Hematopoietic multipotent progenitor cell (in vitro differentiated cells): ENCODE measurements around the gene SCGN. TPM values are rescaled to one million over a fixed set of nuclear protein-coding genes. Genes with fewer than 3 reads are reported as not detected.

Source experiments
- DNase-seq, 3 donors: peaks; one replicate each; pipeline ENCODE4 v3.0.0-alpha.2; 2011 to 2015; ENCODE audit warnings: low read depth in 2 of 3, low spot score in 2 of 3
- total RNA-seq: library from RNA; depleted of rRNA; stranded (reverse); fragments of >200 nt; gene quantifications from one replicate; pipeline ENCODE4 v1.2.3, GENCODE V29; 2012

The SCGN gene, protein sequence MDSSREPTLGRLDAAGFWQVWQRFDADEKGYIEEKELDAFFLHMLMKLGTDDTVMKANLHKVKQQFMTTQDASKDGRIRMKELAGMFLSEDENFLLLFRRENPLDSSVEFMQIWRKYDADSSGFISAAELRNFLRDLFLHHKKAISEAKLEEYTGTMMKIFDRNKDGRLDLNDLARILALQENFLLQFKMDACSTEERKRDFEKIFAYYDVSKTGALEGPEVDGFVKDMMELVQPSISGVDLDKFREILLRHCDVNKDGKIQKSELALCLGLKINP
- not detected for total RNA-seq

DNA sequence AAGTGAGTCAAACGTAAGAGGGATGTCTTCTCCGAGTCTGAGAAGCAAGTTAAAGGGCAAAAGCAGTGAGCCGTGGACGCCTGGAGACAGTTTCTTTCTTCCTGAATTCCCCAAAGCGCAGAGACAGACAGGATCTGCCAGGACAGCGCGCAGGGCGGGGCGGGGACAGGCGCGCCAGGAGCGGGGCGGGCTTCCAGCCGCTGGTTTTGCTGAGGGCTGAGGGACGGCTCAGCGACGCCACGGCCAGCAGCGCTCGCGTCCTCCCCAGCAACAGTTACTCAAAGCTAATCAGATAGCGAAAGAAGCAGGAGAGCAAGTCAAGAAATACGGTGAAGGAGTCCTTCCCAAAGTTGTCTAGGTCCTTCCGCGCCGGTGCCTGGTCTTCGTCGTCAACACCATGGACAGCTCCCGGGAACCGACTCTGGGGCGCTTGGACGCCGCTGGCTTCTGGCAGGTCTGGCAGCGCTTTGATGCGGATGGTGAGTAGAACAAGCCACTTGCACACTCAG lies at the start of gene SCGN:
SCGN (plus strand) TSS at position 209 of the 509 bp plus-strand sequence; CDS start at position 398, 189 bp downstream.
- DNase-seq, result peak in 2 of 3 donors; percentile 61 to 81

DNA sequence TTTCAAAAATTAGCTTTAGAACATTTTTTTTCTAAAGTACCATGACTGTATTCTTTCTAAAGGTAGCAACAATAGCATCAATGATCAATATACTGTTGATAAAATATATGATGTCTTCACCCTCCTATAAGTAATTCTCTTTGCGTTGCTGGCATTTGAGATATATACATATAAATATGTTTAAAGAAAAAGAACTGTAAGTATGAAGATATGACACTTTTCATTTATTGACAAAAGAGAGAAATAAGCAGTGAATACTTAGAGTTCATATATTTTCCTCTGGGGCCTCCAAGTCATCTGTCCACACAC lies 49.4 kb upstream of the SCGN start:
- DNase-seq, result no peak

DNA sequence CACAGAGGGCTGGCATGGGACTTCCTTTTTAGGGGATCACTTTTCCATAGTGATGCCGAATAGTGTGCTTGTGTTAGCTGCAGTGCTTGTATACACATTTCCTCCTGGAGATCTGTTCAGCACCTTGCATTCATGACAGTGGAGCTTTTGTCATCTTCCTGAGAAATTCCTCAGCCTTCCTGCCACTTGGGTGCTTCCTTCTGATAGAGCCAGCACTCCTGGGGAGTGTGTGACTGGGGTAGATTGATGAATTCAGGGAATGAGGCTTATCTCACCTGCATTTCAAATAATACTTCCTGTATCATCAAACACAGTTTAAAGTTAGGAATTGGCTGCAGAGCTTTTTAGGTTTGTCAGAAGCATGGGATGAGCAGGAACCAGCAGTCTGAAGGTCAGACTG lies 48.8 kb upstream of the SCGN start:
- no peak for DNase-seq

DNA sequence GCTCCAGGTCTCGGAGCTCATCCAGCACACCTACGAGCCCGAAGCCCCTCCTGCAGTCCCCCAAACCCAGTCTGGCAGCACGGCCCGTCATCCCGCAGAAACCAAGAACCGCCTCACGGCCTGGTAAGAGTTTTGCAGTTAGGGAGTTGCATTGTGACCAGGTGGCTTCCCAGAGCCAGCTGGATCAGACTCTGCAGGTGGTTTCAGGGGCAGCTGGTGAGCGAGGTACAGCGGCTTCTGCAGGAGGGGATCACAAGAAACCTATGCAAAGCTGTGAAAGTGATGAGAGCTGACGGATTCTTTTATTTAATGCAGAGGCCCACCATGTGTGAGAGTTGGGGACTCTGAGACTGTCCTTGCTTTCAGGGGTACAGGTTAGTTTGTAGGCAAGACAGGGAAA lies 45.9 kb upstream of the SCGN start:
- DNase-seq, result no peak

DNA sequence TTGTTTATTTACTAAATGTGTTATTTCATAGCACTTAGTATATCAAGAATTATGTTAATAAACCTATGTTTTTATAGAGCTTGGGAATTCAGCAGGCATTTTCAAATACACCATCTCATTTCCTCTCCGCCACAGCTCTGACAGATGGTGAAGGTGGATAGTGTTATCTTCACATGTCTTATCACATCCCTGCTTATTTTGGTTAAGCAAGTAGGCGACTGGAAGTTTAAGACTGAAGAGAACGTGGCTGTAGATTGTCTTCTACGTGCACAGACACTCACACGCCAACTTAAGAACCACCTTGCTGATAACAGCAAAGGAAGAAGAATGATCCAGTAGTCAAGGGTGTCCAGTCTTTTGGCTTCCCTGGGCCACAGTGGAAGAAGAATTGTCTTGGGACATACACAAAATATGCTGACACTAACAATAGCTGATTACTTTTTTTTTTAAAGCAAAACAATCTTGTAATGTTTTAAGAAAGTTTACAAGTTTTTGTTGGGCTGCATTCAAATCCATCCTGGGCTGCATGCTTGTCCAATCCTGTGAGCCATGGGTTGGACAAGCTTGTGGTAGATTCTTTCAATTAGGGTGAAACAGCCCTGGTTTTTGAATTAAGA lies 43.3 kb upstream of the SCGN start:
- DNase-seq, result peak in 2 of 3 donors; percentile 31 to 65

DNA sequence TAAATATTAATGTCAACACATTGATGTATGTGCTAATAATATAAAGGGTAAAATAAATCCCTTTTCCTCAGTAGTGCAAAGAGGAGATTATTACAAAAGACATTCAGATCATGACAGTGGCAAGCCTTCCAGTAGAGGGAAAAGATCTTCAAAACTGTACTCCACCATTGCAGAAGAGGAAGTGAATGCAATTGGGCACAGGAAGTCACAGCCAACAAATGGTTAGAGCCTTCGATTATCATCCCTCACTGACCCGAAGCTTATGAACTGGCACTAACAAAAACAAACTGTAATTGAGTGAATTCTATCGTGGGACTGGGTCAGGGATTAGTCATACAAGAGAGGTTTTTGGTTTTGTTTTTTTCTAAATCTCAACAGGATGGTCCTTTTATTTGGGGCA lies 39.3 kb upstream of the SCGN start:
- DNase-seq, result no peak

DNA sequence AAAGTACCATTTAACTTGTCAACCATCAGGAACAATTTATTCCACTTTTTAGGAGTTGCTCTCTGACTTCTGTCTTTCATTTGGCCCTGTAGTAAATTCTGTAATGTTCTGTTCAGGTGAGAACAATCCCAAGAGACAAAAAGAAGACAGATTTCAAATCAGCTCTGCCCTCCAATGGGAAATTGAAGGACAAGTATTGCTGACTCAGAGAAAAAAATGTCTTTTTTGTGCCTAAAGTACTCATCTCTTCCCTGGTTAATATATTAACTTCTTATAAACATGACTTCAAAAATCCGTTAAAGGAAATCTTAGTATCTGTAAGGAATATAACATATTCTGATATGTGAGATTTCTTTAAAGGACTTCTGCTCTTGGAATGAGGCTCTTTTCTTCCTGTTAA lies 38.6 kb upstream of the SCGN start:
- DNase-seq, result no peak

DNA sequence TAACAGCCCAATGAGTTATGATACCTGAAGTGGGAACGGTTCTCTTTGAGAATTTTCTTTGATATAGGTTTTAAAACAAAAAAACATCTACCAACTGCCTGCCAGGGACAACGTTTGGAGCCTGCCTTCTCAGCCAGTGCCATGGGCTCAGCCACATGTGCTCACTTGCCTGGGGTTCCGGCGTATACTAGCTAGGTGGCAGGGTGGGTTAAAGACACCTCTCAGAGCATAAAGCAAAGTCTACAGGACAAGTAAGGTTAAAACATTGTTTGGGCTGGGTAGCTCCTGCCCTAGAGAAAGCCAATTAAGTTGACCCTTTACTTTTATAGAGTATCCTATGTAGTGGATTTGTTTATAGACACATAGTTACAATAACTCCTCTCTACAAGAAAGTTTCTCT lies 38.0 kb upstream of the SCGN start:
- DNase-seq, result no peak

DNA sequence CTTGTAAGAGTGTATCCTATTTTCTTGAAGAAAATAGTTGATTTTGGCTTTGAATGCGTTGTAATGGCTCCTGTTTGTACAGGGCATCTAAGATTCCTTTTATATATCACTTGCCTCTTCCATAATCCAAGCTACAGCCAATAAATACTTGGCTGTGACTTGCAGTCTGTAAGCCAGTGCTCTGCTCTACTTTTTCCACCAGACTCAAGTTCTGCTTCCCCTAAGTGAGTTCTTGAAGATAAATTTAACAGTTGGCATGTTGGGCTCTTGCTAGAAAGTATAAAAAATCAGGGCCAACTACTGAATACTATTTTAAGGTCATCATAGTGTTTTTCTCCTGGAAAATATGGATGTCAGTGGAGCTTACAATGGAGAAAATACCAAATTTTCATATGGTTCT lies 36.5 kb upstream of the SCGN start:
- DNase-seq, result no peak

DNA sequence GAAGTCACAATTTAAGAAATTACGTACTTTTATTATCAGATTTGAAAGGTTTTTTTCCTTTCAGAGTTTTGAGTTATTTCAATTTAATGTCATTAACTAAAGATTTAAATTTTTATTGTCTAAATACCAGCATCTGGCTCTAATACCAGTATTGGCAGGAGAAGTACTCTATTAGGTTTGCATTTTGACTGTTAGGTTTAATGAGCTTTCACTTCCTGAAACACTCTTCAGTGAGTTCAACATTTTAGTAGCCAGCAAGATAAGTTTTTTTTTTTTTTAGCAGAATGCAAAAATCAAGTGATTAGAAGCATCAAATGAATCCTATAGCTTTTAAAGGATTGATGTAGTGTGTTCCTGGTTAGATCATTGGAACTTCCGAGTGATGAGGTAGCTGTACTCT lies 34.0 kb upstream of the SCGN start:
- no peak for DNase-seq

DNA sequence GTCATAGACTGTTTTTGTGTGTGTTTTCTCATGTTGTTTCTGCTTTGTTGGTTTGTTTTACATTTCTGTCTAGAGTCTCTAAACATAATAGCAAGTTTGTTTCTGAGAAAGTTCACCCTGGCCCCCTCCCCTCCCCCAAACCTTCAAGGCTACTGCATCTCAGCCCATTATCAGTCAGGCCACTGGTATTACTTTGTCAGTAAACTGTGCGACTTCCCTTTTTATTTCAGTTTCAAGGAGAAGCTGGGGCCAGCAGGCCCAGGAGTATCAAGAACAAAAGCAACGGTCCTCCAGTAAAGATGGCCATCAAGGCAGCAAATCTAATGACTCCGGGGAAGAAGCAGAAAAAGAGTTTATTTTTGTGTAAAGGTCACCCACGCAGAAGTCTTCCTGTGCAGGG lies 32.8 kb upstream of the SCGN start:
- peak in 1 of 3 donors; percentile 48 for DNase-seq

DNA sequence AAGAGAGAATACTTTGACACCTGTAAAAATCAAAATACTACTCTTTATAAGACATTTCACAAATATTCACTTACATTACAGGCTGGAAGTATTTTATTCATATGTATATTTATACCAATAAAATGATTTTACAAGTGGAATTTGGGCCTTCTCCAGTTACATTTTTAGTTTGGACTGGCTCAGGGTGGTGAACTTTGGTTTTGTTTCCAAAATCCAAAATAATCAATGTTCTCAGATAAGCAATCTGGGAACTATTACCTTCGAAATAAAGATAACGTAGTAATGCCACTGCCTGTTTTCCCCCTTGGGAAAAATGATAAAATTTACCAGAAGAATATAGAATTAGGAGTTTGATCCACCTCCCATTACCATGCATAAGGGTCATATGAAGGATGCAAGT lies 31.6 kb upstream of the SCGN start:
- no peak for DNase-seq

DNA sequence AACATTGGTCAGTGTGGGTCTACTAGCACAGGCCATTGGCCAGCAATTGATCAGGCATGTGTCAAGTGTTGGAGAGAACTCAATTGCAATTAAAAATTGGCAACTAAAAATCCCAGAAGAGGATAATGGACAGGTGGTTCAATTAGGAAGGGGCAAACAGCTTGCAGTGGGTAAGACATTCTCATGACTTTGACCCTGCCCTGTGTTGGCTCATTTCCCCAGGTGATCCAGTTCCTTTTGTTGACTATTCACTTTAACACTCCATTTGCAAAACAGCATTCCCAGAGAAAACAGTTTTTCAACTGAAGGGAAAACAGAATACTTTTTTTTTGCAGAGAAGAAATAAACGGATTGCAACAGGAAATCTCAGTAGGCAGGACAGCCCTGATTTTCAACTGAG lies 28.9 kb upstream of the SCGN start:
- DNase-seq, result no peak

DNA sequence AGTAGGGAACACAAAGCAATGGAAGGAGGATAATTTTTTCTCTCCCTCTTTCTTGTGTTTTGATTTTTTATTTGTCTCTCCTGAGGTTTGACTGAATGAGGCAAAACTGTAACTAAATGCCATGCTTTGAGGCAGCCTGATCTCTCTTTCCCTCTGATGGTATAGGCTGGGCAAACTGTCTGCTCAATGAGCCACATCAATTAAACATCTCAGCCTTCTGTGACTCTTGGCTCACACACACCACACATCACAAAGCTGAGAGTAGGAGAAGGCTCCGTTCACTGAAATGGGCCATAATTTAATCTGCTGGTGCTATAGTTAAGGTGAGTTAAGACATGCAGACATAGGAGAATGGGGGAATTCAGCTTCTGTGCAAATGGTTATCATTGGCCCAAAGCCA lies 28.1 kb upstream of the SCGN start:
- no peak for DNase-seq

DNA sequence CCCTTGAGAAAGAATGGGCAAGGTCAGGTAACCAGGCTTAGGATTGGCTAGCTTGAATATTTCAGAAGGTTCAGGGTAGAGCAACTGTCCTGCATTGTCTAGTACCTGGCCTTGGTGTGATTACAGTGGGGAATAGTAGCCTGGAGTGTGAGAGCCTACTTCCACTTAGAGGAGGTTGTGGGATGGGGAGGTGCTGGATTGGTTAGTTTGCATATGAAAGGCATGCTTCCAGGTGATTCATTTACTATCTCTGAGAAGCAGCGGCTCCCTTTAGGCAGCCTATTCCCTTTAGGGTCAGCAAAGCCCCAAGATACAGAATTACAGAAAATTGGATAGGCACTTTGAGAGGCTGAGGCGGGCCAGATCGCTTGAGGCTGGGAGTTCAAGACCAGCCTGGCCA lies 25.0 kb upstream of the SCGN start:
- no peak for DNase-seq

DNA sequence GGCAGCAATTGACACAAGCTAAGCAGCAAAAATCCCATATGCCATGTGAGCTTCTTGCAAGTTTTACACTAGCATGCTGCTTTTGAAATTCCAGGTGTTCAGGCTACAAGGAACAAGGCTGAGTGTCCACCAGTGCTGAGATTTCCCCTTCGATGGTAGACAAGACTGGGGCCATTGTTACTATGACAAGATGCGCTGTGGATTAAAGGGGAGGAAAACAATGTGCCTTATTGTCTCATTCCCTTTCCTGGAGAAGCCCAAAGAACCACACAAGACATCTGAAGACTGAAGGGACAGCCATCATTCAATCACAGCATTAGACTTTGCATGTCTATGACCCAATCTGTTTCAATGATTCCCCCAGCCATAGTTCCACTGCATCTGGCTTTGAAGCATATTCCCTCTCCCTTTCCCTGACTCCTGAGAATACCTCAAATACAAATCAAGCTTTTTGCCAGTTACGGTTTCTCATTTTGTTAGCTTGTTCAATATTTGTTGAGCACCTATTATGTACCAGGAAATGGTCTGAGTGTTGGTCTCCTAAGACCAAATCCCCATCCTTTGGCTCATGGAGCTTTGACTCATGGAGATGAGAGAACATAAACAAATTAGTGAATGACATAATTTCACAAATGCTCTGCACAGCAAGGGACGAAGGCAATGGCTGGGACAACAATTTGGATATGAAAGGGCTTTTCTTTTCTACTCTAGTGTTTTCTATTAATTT lies 23.4 kb upstream of the SCGN start:
- DNase-seq, result no peak

DNA sequence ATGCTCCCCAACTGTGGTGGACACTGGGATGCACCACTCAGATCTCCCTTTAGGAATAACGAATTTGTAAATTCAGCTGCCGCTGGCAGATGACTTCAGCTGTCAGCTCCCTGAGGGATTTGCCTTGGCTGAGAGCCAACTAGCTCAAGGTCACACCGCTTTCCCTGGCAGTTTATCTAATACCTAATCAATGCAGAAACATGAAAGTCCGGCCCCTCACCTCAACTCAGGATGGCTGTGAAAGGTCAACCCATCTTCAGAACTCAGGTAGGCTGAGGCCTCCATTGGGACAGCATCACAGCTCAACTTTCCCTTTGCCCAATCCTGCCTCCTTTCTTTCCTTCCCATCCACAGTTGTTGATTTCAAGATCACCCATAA lies 22.8 kb upstream of the SCGN start:
- no peak for DNase-seq

DNA sequence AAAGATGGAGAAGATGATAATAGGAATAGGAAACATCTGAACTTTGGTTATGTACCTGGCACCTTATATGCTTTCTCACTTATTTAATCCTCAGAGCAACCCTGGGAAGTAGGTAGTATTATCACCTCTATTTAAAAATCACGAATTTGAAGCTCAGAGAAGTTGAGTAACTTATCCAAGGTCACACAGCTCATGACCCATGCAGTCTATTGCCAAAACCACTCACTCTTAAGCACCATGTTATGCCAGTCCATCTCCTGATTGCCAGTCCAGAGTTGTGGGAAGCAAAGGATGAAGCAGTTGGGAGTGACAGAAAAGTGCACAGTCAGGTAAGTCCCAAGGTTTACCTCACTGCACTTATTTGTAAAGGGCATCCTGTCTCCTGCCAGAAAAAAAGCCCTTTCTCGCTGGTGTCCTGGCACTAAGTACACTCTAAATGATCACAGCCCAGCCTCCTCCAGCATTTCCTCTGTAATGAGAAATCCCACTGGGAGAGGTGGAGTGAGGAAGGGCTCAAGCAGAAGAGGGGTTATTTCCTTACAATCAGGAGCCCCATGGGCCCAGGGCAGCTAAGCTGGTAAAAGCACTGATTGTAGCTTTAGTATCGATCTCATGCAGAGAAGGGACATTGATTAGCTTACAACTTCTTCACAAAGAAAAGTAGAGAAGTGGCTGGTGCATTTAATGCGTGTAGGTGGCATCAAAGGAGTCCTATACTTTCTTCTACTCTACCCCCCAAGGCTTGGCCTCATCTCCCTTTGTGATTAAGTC lies 21.3 kb upstream of the SCGN start:
- no peak for DNase-seq

DNA sequence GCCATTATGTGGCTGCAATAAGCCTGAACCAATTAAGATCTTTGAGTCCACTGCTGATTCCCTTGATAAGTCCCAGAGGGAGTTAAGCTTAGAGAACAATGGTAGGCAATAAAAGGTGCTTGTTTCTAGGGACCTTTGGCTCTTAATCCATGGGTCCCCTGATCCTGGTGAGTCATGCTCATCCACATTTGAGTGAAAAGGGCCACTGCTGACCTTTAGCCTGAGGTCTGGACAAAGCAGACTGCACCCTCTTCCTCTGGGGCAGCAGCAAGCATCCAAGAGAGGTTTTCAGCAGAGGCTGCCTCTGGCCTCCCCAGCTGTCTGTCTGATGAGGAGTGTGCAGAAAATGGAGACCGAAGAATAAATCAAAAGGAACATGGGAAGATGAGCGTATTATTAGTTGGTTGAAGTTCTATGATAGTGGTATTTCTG lies 16.1 kb upstream of the SCGN start:
- DNase-seq, result no peak

DNA sequence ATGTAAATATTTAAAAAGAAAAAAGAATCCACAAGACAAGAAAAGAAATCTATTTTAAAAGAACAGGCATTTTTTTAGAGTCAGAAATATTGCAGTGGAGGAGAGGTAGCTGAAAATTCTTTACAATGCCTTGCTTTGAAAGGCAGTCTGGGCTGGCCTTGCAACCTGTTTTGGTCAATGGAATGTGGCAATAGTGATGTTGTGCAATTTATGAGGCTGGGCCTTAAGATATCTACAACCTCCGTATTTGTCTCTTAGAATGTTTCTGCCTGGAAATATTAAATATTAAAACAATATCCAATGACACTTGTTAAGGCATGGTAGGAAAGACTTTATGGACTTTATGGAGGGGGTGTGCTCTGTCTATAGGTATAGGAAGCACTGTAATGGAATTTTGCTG lies 14.8 kb upstream of the SCGN start:
- DNase-seq, result no peak

DNA sequence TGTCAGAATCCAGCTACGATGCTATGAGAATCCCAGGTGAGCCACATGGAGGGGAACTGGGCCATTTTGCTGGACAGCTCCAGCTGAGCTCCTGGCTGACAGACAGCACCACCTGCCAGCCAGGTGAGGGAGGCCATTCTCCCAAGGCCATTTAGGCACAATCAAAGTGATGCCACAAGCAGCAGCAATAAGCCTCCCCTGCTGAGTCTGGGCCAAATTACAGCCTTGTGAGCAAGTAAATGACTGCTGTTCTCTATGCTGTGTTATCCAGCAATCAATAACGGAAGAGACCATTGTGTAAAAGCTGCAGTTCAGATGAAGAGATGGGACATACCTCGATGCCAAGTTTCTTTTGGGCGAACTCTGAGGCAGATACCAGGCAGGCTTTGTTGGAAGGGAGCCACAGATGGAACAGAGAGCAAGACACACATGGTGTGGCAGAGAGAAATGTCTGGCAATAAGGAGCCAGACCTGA lies 14.0 kb upstream of the SCGN start:
- no peak for DNase-seq
